Measurements from ENCODE around the gene EIF4A3.

The EIF4A3 gene

GRCh38 chr17:80130992-80131391 is 15.9 kb downstream of the EIF4A3 start:
- no peak for DNase-seq

DNA sequence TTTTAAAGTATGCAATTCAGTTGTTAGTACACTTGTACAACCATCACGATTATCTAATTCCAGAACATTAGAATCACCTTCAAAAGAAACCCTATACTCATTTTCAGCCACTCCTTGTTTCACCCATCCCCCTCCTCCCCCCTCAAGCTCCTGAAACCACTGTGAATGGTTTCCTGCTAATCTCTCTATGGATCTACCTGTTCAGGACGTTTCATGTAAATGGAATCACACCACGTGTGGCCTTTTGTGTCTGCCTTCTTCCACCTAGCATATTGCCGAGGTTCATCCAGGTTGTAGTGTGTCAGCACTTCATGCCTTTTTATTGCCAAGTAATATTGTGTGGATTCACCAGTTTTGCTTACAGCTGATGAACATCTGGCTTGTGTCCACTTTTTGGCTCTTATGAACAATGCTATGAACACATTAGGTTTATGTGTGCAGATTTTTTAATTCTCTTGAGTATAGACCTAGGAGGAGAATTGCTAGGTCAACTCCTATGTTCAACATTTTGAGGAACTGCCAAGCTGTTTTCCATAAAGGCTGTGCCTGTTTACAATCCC is 17.8 kb downstream of the EIF4A3 start:
- no peak for DNase-seq

GRCh38 chr17:80126449-80126715 is 20.5 kb downstream of the EIF4A3 start:
- no peak for DNase-seq

- DNase-seq, result no peak
These were observed 21.1 kb downstream of the EIF4A3 start for GRCh38 chr17:80125656-80126448.

DNA sequence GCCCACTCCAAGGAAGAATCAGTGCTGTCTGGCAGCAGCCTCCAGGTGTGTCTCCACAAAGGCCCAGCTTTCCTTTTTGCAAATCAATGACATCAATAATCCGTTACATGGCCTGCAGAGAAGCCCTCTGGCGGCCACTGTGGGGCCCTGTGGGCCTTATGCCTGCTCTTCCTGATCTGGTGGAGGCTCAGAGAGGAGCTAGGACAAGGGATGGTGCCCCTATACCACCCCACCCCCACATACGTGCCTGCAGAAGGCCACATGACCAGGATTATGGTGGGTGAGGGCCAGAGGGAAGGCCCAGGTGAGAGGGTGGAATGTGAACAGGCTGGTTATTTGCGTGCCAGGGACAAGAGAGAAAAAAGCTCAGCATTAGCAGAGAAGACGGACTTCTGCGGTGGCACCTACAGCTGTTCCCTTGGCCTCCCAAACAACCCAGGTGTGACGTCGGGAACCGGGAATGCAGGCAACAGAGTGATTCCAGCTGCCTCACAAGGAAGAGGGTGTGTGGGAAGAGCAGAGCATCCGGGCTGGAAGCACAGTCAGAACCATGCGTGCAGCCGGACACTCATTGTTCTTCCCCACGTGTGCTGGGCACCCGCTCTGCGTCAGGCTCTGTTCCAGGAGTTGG is 22.5 kb downstream of the EIF4A3 start:
- no peak for DNase-seq

- no peak for DNase-seq
These were observed 23.1 kb downstream of the EIF4A3 start for GRCh38 chr17:80123791-80124190.

DNA sequence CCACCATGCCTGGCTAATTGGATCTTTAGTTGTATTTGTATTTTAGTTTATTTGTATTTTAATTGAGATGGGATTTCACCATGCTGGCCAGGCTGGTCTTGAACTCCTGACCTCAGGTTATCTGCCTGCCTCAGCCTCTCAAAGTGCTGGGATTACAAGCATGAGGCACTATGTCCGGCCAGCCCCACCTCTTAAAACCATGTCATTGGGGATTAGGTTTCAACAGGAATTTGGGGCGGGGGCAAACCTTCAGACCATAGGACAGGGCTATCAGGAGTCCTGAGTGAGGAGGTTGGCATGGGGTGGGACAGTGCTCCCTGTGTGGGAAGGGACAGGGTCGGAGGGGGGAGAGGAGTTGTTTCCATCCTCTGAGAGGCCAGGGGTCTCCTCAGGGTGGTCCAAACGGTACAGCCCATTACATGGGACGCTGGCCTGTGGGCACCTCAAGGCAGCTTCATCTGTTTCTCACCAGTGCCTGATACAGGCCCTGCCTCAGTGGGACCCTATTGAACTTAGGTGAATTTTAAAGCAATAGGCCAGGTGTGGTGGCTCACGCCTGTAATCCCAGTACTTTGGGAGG is 23.9 kb downstream of the EIF4A3 start:
- DNase-seq, result no peak

DNA sequence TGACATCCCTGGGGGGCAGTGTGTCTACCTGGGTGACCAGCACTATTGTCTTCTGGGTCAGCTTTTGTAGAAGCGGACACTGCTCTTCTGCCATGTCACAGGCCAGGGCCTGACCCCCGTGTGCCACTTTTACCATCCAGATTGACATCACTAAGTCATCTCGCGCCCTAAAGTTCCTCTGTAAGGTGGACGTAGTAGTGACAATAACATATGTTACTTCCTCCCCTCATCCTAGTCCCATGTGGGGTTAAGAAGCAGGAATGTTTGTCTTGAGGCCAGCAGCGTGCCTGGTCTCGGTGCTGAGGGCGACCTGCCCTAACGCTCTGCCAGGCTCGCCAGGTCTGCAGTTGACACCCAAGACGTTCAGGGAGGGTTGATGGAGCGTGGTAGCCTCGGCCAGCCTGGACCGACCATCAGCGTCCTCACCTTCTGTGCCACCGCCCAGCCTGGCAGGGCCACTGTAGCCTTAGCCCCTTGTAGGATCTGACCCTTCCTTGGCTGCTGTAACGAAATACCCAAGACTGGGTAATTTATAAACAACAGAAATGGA is 24.8 kb downstream of the EIF4A3 start:
- no peak for DNase-seq

GRCh38 chr17:80119839-80120238 is 27.1 kb downstream of the EIF4A3 start:
- DNase-seq, result no peak

DNA sequence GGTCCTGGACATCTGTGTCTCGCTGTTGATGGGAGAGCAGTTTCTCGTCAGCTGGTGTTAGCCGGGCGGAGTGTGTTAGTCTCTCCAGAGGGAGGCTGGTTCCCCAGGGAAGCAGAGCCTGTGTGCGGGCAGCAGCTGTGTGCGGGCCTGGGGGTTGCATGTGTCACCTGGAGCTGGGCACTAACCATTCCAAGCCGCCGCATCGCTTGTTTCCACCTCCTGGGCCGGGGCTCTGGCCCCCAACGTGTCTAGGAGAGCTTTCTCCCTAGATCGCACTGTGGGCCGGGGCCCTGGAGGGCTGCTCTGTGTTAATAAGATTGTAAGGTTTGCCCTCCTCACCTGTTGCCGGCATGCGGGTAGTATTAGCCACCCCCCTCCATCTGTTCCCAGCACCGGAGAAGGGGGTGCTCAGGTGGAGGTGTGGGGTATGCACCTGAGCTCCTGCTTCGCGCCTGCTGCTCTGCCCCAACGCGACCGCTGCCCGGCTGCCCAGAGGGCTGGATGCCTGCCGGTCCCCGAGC is 27.6 kb downstream of the EIF4A3 start:
- no peak for DNase-seq

GRCh38 chr17:80118601-80119270 is 28.2 kb downstream of the EIF4A3 start:
- no peak for DNase-seq

DNA sequence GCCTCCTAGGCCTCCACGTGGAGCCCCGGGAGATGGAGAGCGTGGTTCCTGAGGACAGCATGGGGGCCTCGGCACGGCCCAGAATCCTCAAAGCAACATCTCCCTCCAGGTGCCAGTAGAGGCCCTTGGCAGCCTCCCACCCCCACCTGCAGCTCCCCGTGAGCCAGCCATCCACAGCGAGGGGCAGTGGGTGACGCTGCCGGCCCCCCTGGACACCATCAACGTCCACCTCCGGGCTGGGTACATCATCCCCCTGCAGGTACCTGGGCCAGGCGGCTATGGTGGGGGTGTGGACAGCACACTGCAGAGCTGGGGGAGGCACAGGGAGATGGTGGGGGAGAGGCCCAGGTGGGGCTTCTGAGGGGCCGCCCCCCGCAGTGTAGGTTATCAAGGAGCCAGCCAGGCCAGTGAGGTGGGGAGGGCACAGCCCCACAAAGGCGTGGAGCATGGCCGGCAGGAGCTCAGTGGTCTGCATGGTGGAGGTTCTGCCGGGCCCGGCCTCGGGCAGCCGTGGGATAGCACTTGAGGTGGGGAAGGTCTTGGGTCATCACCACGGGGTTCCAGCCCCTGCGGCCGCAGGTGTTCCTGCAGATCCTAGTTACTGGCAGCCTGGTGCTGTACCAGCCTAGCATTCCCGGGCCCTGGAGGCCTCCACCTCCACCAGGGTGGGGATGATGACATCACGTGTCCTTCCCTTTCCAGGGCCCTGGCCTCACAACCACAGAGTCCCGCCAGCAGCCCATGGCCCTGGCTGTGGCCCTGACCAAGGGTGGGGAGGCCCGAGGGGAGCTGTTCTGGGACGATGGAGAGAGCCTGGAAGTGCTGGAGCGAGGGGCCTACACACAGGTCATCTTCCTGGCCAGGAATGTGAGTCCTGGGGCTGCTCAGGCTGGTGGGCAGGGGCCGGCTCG is 29.2 kb downstream of the EIF4A3 start:
- DNase-seq, result no peak

GRCh38 chr17:80116921-80117380 is 30.0 kb downstream of the EIF4A3 start:
- DNase-seq, result no peak

- no peak for DNase-seq
These were observed 30.5 kb downstream of the EIF4A3 start for GRCh38 chr17:80116276-80116920.

DNA sequence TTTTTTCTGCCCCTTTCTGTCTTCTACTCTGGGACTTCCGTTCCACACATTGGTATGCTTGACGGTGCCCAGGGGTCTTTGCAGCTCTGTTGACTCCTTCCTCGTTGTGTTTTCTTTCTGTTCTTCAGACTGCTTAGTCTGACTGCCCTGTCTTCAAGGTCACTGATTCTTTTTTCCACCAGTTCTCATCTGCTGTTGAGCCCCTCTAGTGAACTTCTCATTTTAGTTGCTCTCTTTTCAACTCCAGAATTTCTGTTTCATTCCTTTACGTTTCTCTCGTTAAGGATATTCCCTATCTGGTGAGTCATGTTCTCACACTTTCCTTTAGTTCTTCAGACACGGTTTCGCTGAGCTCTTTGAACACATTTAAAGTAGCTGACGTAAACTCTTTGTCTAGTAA is 31.8 kb downstream of the EIF4A3 start:
- DNase-seq, result no peak

DNA sequence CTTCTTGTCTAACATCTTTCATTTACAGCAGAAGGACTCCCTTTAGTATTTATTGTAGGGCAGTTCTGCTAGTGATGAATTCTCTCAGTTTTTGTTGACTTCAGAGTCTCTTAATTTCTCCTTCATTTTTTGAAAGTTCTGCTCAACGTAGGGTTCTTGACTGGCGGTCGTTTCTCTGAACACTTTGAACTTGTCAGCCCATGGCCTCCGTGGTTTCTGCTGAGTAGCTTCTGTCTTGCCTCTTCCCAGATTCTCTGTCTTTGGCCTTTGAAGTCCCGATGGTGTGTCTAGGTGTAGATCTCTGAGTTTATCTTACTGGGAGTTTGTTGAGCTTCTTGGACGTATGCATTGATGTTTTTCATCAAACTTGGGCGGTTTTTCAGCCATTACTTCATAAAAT is 32.2 kb downstream of the EIF4A3 start:
- no peak for DNase-seq

DNA sequence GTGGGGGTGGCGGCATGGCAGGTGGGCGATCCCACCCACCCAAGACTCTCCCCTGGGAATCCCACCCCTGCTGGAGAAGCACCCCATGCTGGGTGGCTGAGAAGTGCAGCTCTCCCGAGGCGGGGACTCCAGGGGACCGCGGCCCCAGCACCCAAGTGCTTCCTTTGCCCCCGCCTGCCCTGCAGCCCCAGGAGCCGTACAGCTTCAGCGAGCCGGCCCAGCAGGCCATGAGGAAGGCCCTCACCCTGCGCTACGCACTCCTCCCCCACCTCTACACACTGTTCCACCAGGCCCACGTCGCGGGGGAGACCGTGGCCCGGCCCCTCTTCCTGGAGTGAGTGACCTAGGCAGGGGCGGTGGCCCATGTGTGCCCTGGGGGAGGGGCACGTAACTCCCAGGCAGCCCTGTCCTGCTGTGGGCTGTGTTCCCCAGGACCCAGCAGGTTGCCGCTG is 33.9 kb downstream of the EIF4A3 start:
- no peak for DNase-seq

- no peak for DNase-seq
These were observed 34.4 kb downstream of the EIF4A3 start for GRCh38 chr17:80112471-80113032.

GRCh38 chr17:80111702-80112470 is 35.0 kb downstream of the EIF4A3 start:
- DNase-seq, result no peak

Data from activated CD4-positive, alpha-beta T cell treated with anti-CD3 and anti-CD28 coated beads for 1 hour (primary cell).